K562 (cell line): ENCODE data around the gene ALOXE3. TPM values are rescaled to one million over a fixed set of nuclear protein-coding genes. Genes with fewer than 3 reads are reported as not detected.

Experiments
- ELF1 ChIP-seq: fragments of 200-800 bp; sonication (Bioruptor generic); IDR thresholded peaks from 2 replicates; pipeline ENCODE4 v1.6.1; 2016; ENCODE audit warnings: missing genetic modification characterization, missing compliant biosample characterization
- GTF3C2 ChIP-seq: IDR thresholded peaks from 3 replicates; pipeline ENCODE4 v1.6.1; 2011; ENCODE audit warnings: borderline replicate concordance, mild to moderate bottlenecking, moderate library complexity; ENCODE audit not compliant: insufficient read length; ENCODE audit errors: extremely low read depth
- HNRNPUL1 ChIP-seq: fragments of 200-400 bp; formaldehyde crosslinking; IDR thresholded peaks from 2 replicates; pipeline ENCODE4 v1.6.1; 2017; ENCODE audit warnings: low read length
- PCBP2 ChIP-seq: fragments of 200-400 bp; formaldehyde crosslinking; IDR thresholded peaks from 2 replicates; pipeline ENCODE4 v1.6.1; 2018; ENCODE audit warnings: low read length, low read depth, mild to moderate bottlenecking, moderate library complexity; ENCODE audit not compliant: poor library complexity, severe bottlenecking
- PHTF2 ChIP-seq: fragments of 250-450 bp; sonication (Bioruptor Pico); IDR thresholded peaks from 2 replicates; pipeline ENCODE4 v1.5.0; 2021; ENCODE audit warnings: mild to moderate bottlenecking
- RBM34 ChIP-seq: fragments of 200-400 bp; formaldehyde crosslinking; IDR thresholded peaks from 2 replicates; pipeline ENCODE4 v1.6.1; 2018; ENCODE audit warnings: low read length, borderline replicate concordance; ENCODE audit not compliant: insufficient read depth
- SNRNP70 ChIP-seq: fragments of 200-400 bp; formaldehyde crosslinking; optimal IDR thresholded peaks from 2 replicates; pipeline ENCODE3; 2017; ENCODE audit warnings: low read depth, low read length
- ZNF143 ChIP-seq: sonication (generic); formaldehyde crosslinking; IDR thresholded peaks from 2 replicates; pipeline ENCODE4 v1.9.0; 2022; ENCODE audit warnings: mild to moderate bottlenecking, missing genetic modification reagents
- ZNF318 ChIP-seq, 2 experiments: fragments of 450-650 bp; IDR thresholded peaks; 2 replicates each; pipeline ENCODE4 v1.6.1; 2016; ENCODE audit warnings: mild to moderate bottlenecking in 2 of 2, borderline replicate concordance in 1 of 2, low read depth in 1 of 2, moderate library complexity in 1 of 2
- ZNF696 ChIP-seq: fragments of 250-450 bp; sonication (Bioruptor Pico); conservative IDR thresholded peaks from 2 replicates; pipeline ENCODE4 v1.4.0; 2020; ENCODE audit warnings: mild to moderate bottlenecking, moderate library complexity
- ZNF76 ChIP-seq: fragments of 250-450 bp; sonication (Bioruptor Pico); IDR thresholded peaks from 2 replicates; pipeline ENCODE4 v1.4.0; 2020; ENCODE audit warnings: mild to moderate bottlenecking, moderate library complexity, borderline replicate concordance
- polyA plus RNA-seq, 8 experiments: library from polyadenylated mRNA; depleted of rRNA in 4 of 8; stranded (reverse) in 5 of 8; unstranded in 3 of 8; fragments of >200 nt; fragmentation: Nextera tagmentation in 2 of 8; fragmentation: Illumina TruSeq in 1 of 8; extraction: Ambion mirVana in 2 of 8; extraction: Trizol in 1 of 8; gene quantifications; 2 replicates each; pipeline versions ENCODE4 v1.2.1 to v1.2.3, GENCODE V29; 2011 to 2014; ENCODE audit warnings: inconsistent platforms in 1 of 8, missing spikeins in 1 of 8
- total RNA-seq, 7 experiments: library from RNA; depleted of rRNA in 6 of 7; stranded (reverse); fragments of >200 nt in 6 of 7; fragmentation: Illumina TruSeq in 2 of 7; extraction: Trizol in 2 of 7; gene quantifications; 2 replicates each; pipeline versions ENCODE4 v1.2.1 to v1.2.3, GENCODE V29; 2011 to 2021; ENCODE audit warnings: low replicate concordance in 1 of 7
- TF ChIP-seq, protein P1 (sequence below), 2 experiments: IDR thresholded peaks in 1 of 2; conservative IDR thresholded peaks in 1 of 2; 2 replicates each; pipeline ENCODE4 v1.6.1; 2016; ENCODE audit warnings: low read depth in 2 of 2, mild to moderate bottlenecking in 1 of 2, missing compliant biosample characterization in 1 of 2, missing genetic modification characterization in 1 of 2, moderate library complexity in 1 of 2

Gene ALOXE3
- total and polyA plus RNA-seq, 9 of the 15 experiments (the other 6 are each of a cell fraction or from before 2014, with no cell fraction given): 0.04 TPM; not detected in 8

DNA sequence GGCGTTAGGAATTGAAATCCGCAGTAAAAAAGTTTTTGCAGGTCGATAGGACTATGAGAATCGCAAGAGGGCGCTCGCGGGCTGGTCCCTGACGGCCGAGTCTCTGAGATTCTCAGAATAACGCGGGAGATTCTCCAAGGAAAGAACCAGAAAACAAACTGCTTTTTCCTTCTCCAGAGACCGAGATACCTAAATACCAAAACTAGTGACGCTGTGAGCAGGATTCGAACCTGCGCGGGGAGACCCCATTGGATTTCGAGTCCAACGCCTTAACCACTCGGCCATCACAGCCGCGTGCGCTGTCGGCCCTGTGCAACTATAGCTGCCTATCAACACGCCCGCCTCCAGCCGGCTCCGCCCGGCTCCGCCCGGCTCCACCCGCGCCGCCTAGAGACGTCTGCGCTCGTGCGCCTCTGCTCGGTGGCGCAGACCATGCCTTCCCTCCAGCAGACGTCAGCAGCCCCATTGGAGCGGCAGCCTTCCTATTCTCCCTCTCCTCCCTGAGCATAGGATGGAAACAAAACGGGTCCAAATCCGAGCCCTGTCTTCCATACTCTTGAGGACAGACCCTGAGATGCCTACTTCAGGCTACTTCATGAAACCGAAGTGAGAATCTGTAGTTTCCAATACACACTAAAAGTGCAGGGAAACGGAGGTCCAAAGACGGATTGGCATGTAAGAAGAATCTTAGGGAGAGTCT lies 20.5 kb upstream of the ALOXE3 start (continued):
- peak; percentile 95 for TF ChIP-seq GTF3C2
- no peak for TF ChIP-seq HNRNPUL1
- no peak for TF ChIP-seq PCBP2
- TF ChIP-seq RBM34: no peak
- no peak for TF ChIP-seq ZNF143
- TF ChIP-seq PHTF2 (CRISPR knock-in tag): no peak
- TF ChIP-seq ELF1 (tag): no peak; the same call in 1 of the 2 replicates
- TF ChIP-seq ZNF318 (IDR thresholded peaks at IDR 0.05; ENCODE audit: borderline replicate concordance in 1 of 2, low read depth in 1 of 2): no peak
- TF ChIP-seq ZNF76 (CRISPR knock-in tag): no peak
- TF ChIP-seq SNRNP70: no peak
- TF ChIP-seq, protein P1, sequence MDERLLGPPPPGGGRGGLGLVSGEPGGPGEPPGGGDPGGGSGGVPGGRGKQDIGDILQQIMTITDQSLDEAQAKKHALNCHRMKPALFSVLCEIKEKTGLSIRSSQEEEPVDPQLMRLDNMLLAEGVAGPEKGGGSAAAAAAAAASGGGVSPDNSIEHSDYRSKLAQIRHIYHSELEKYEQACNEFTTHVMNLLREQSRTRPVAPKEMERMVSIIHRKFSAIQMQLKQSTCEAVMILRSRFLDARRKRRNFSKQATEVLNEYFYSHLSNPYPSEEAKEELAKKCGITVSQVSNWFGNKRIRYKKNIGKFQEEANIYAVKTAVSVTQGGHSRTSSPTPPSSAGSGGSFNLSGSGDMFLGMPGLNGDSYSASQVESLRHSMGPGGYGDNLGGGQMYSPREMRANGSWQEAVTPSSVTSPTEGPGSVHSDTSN (CRISPR knock-in tag; IDR thresholded peaks at IDR 0.05; ENCODE audit: low read depth): no peak
- TF ChIP-seq, protein P1 (tag; conservative IDR thresholded peaks at IDR 0.05; ENCODE audit: low read depth): no peak
- TF ChIP-seq ZNF696 (CRISPR knock-in tag): no peak
